ENCODE measurements around the gene SRBD1. TPM values are rescaled to one million over a fixed set of nuclear protein-coding genes. Genes with fewer than 3 reads are reported as not detected.

SRBD1 gene
- total RNA-seq, 2 donors from 2014 or later = 19.0 to 22.3 TPM

GRCh38 chr2:45631319-45631718, 20.3 kb upstream of the SRBD1 start:
- no peaks in the 10 kb centered on the region for H3K36me3 ChIP-seq
- H3K4me1 ChIP-seq (ENCODE audit: control insufficient read depth in 1 of 2, low read depth in 2 of 2) = no peaks in the 10 kb centered on the region
- no peak overlapping the region for H3K4me3 ChIP-seq
- no peak for ATAC-seq (ENCODE audit: insufficient number of reproducible peaks, low FRiP score, low read depth)
- no peak overlapping the region for H3K27ac ChIP-seq
- TF ChIP-seq CTCF (IDR thresholded peaks at IDR 0.05) = no peak
- H3K27me3 ChIP-seq (replicated peaks; ENCODE audit: insufficient read depth) = no peaks in the 10 kb centered on the region
- no peak for DNase-seq (ENCODE audit: low spot score)
- no peaks in the 10 kb centered on the region for H3K9me3 ChIP-seq

DNA sequence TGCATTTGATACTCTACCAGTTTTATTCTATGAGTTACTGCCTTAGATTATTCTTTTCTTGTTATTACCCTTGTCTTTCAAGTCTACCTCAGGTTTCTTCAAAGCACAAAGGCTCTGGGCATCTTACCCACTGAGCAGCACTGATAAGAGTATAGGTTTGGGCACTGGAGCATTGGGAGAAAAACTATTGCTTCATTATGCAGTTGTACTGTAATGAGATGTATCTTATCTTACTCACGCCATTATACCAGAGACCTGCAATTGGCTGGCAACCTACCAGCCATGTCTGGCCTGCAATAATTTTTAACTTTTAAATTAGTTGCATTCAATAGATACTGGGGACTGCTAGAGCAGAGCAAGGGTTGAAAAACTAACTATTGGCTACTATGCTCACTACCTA, 18.9 kb upstream of the SRBD1 start:
- ATAC-seq (ENCODE audit: insufficient number of reproducible peaks, low FRiP score, low read depth) (no peak), DNase-seq (ENCODE audit: low spot score) (no peak)
- Histone ChIP-seq H3K36me3 (no peaks in the 10 kb centered on the region), H3K27ac (no peak overlapping the region), H3K9me3 (no peaks in the 10 kb centered on the region), H3K4me1 (ENCODE audit: control insufficient read depth in 1 of 2, low read depth in 2 of 2) (no peaks in the 10 kb centered on the region), H3K4me3 (no peak overlapping the region), H3K27me3 (replicated peaks; ENCODE audit: insufficient read depth) (no peaks in the 10 kb centered on the region)
- TF ChIP-seq CTCF (IDR thresholded peaks at IDR 0.05) = no peak

GRCh38 chr2:45627911-45628310, 16.8 kb upstream of the SRBD1 start:
- H3K36me3 ChIP-seq = no peaks in the 10 kb centered on the region
- no peak overlapping the region for H3K4me3 ChIP-seq
- no peaks in the 10 kb centered on the region for H3K27me3 ChIP-seq (replicated peaks; ENCODE audit: insufficient read depth)
- no peak overlapping the region for H3K27ac ChIP-seq
- H3K9me3 ChIP-seq = no peaks in the 10 kb centered on the region
- DNase-seq (ENCODE audit: low spot score) = no peak
- H3K4me1 ChIP-seq (ENCODE audit: control insufficient read depth in 1 of 2, low read depth in 2 of 2) = no peaks in the 10 kb centered on the region
- TF ChIP-seq CTCF (IDR thresholded peaks at IDR 0.05) = no peak
- ATAC-seq (ENCODE audit: insufficient number of reproducible peaks, low FRiP score, low read depth) = no peak

DNA sequence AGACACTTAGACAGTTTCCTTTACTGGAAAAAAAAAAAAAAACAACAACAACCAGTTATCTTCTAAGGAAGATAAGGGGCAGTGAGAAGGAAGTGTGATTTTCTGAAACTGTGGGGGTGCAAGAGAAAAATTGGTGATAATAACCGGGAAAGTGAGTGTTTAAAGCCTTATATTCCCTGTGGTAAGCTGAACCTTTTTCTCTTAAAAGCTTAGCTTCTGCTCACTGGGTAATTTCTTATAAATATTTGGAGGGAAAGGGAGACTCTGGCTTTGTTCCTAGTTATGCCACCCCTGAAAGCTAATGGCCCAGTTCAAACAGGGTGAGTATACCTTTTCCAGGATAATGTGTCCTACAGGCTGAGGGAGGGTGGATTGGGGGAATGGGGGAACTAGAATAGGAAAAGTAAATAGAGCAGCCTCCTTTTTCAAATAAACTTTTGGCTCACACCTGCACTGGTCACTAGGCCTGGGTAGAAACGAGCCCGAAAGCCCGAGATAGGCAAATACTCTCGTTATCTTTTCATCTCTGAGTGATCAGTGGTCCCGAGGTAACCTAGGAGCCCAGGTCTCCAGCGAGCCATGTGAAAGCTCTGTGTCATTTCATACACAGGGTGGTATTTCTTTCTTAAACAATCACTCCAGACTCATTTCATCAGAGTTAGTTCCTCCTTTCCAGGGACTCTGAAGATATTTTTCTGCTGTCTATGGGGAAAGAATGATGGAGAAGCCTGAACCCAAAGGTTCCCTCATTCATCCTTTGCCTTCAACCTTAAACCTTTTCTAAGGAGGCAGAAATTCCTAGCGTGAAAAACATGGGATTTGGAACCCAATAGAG, 15.5 kb upstream of the SRBD1 start:
- no peaks in the 10 kb centered on the region for H3K4me1 ChIP-seq (ENCODE audit: control insufficient read depth in 1 of 2, low read depth in 2 of 2)
- H3K27me3 ChIP-seq (replicated peaks; ENCODE audit: insufficient read depth) = no peaks in the 10 kb centered on the region
- no peak overlapping the region for H3K27ac ChIP-seq
- no peaks in the 10 kb centered on the region for H3K36me3 ChIP-seq
- no peak for TF ChIP-seq CTCF (IDR thresholded peaks at IDR 0.05)
- DNase-seq (ENCODE audit: low spot score) (no peak), ATAC-seq (ENCODE audit: insufficient number of reproducible peaks, low FRiP score, low read depth) (no peak)
- H3K4me3 ChIP-seq = no peak overlapping the region
- no peaks in the 10 kb centered on the region for H3K9me3 ChIP-seq

- Histone ChIP-seq H3K36me3 (no peaks in the 10 kb centered on the region), H3K4me1 (ENCODE audit: control insufficient read depth in 1 of 2, low read depth in 2 of 2) (no peaks in the 10 kb centered on the region), H3K9me3 (no peaks in the 10 kb centered on the region), H3K27me3 (replicated peaks; ENCODE audit: insufficient read depth) (no peaks in the 10 kb centered on the region), H3K4me3 (no peak overlapping the region), H3K27ac (no peak overlapping the region)
- DNase-seq (ENCODE audit: low spot score) (no peak), ATAC-seq (ENCODE audit: insufficient number of reproducible peaks, low FRiP score, low read depth) (no peak)
- no peak for TF ChIP-seq CTCF (IDR thresholded peaks at IDR 0.05)
Measured at GRCh38 chr2:45625824-45626223, 14.8 kb upstream of the SRBD1 start.

All from thoracic aorta (tissue), 2 donors.